Erythroblast (primary cell): ENCODE measurements around the gene CDCA4.
"Not testable (repeated sequence)": the region's sequence is repeated elsewhere in the genome, so short reads cannot be mapped to it uniquely, and the experiment has no call there.

Source experiments
- GATA1 ChIP-seq: IDR thresholded peaks from 2 replicates; pipeline ENCODE4 v1.6.1; 2011; ENCODE audit warnings: low read depth, mild to moderate bottlenecking, control low read depth, low read length, moderate library complexity
- POLR2A ChIP-seq: IDR thresholded peaks from 2 replicates; pipeline ENCODE4 v1.6.1; 2011; ENCODE audit warnings: mild to moderate bottlenecking, low read length

GRCh38 chr14:105035616-105036015 is 14.7 kb upstream of the CDCA4 start:
- TF ChIP-seq POLR2A, GATA1: not testable (repeated sequence)
